Esophagus squamous epithelium (tissue), 5 donors: ENCODE results near the gene RSPH6A. TPM values are rescaled to one million over a fixed set of nuclear protein-coding genes. Genes with fewer than 3 reads are reported as not detected.
A peak's percentile ranks its signal among the peaks of the same experiment; 100 is the strongest.

ENCODE experiments used
- DNase-seq: peaks from one replicate; lab custom pipeline; 2025; lab: John Stamatoyannopoulos, UW
- H3K27ac ChIP-seq, 4 donors: fragments of 200-600 bp; sonication (generic); one replicate each; pipeline ENCODE4 v1.5.1; 2016 to 2019; ENCODE audit warnings: mild to moderate bottlenecking in 1 of 4
- H3K27me3 ChIP-seq, 4 donors: fragments of 200-600 bp; sonication (generic); 1 replicate in 3 of 4; 2 replicates in 1 of 4; pipeline versions ENCODE4 v1.5.1 to v1.6.0; 2017 to 2021; ENCODE audit warnings: antibody characterized with exemption in 1 of 4
- H3K36me3 ChIP-seq, 3 donors: fragments of 200-600 bp; sonication (generic); one replicate each; pipeline ENCODE4 v1.5.1; 2016 to 2019
- H3K4me1 ChIP-seq, 3 donors: fragments of 200-600 bp; sonication (generic); one replicate each; pipeline ENCODE4 v1.5.1; 2017 to 2019
- H3K4me3 ChIP-seq, 4 donors: fragments of 200-600 bp; sonication (generic); 1 replicate in 3 of 4; 2 replicates in 1 of 4; pipeline ENCODE4 v1.5.1; 2016 to 2019; ENCODE audit warnings: mild to moderate bottlenecking in 2 of 4, moderate library complexity in 1 of 4
- H3K9me3 ChIP-seq, 3 donors: fragments of 200-600 bp; sonication (generic); one replicate each; pipeline ENCODE4 v1.5.1; 2016 to 2019
- CTCF ChIP-seq, 6 experiments: fragments of 450-650 bp in 4 of 6; fragments of 200-600 bp in 2 of 6; sonication (generic) in 2 of 6; IDR thresholded peaks; one replicate each; pipeline ENCODE4 v1.5.1; 2016 to 2019; ENCODE audit warnings: antibody characterized with exemption in 6 of 6, mild to moderate bottlenecking in 4 of 6, moderate library complexity in 4 of 6
- POLR2A ChIP-seq, 4 donors: fragments of 450-650 bp; IDR thresholded peaks; one replicate each; pipeline ENCODE4 v1.6.1; 2017; ENCODE audit warnings: antibody characterized with exemption in 4 of 4, mild to moderate bottlenecking in 4 of 4, moderate library complexity in 3 of 4
- WGBS, 2 donors: methylation state at CpG; one replicate each; pipeline ENCODE4 v1.1.5; 2018; 5-methylcytosine and 5-hydroxymethylcytosine counted together
- intact Hi-C: fragments of 100-400 bp; cut with DNase I; formaldehyde crosslinking; loops from one replicate; pipeline ENCODE4 v1.15.0; 2022
- total RNA-seq, 4 donors: library from RNA; depleted of rRNA; stranded (reverse); fragments of >200 nt; gene quantifications; one replicate each; pipeline ENCODE4 v1.1.0, GENCODE V29; 2016
- donor health status: DM: yes; HTN: yes; CAD: no.

Gene RSPH6A
- total RNA-seq, result under 1 TPM in 1 of 4 donors, not detected in 3; 0.19 TPM

GRCh38 chr19:45814851-45815480, at the start of gene RSPH6A:
TSS of gene RSPH6A (minus strand) at chr19:45815308. CDS start at chr19:45815176, 132 bp downstream.
- H3K4me3 ChIP-seq, result peak within 1 kb of the TSS in 3 of 4 donors; percentile 24 to 56 (median 37)
- WGBS, 2 donors, result 44 to 47% methylated on average over 18 of the region's 40 CpGs
- no peak within 1 kb of the TSS for H3K27ac ChIP-seq
- H3K36me3 ChIP-seq, result peaks cover 0 to 17% (median 0%) of the 10 kb centered on the region in 3 donors
- intact Hi-C loops, result no loop called here
- peaks cover 20 to 71% (median 28%) of the 10 kb centered on the region in 3 donors for H3K4me1 ChIP-seq
- H3K27me3 ChIP-seq, result peaks cover 0 to 19% (median 0%) of the 10 kb centered on the region in 4 donors
- H3K9me3 ChIP-seq, result no peaks in the 10 kb centered on the region
- TF ChIP-seq POLR2A (IDR thresholded peaks at IDR 0.05) (no peak), CTCF (IDR thresholded peaks at IDR 0.05) (no peak)
- DNase-seq, result no peak

GRCh38 chr19:45864629-45865082, 49.5 kb upstream of the RSPH6A start:
- H3K4me1 ChIP-seq, result peaks cover 13 to 39% (median 26%) of the 10 kb centered on the region in 3 donors
- no peak for TF ChIP-seq POLR2A (IDR thresholded peaks at IDR 0.05)
- TF ChIP-seq CTCF (IDR thresholded peaks at IDR 0.05), result no peak
- peaks cover 0 to 37% (median 4%) of the 10 kb centered on the region in 4 donors for H3K27me3 ChIP-seq
- 21 to 34% methylated on average over 12 of the region's 12 CpGs for WGBS, 2 donors
- H3K36me3 ChIP-seq, result peaks cover 0 to 5% (median under 1%) of the 10 kb centered on the region in 3 donors
- no peak overlapping the region for H3K27ac ChIP-seq
- no peak for DNase-seq
- no peaks in the 10 kb centered on the region for H3K9me3 ChIP-seq
- intact Hi-C loops, result no loop called here
- H3K4me3 ChIP-seq, result peak overlapping the region in 3 of 4 donors; percentile 83 to 94 (median 84)

- peaks cover 0 to 37% (median 4%) of the 10 kb centered on the region in 4 donors for H3K27me3 ChIP-seq
- 7 to 9% methylated on average over 3 to 9 of the region's 71 CpGs for WGBS, 2 donors
- H3K4me3 ChIP-seq, result peak within 1 kb of the TSS; percentile 83 to 94 (median 88)
- DNase-seq, result no peak
- H3K9me3 ChIP-seq, result no peaks in the 10 kb centered on the region
- intact Hi-C loops, result no loop called here
- H3K36me3 ChIP-seq, result peaks cover 0 to 12% (median 6%) of the 10 kb centered on the region in 3 donors
- peaks cover 13 to 39% (median 26%) of the 10 kb centered on the region in 3 donors for H3K4me1 ChIP-seq
- TF ChIP-seq CTCF (IDR thresholded peaks at IDR 0.05) (peak in 5 of 6 experiments; percentile 38 to 84 (median 65)), POLR2A (IDR thresholded peaks at IDR 0.05) (no peak)
- H3K27ac ChIP-seq, result peak within 1 kb of the TSS in 2 of 4 donors; percentile 94
Measured at GRCh38 chr19:45863840-45864628, 48.9 kb upstream of the RSPH6A start, which contains the start of gene FOXA3. TSS of gene FOXA3 (plus strand) at chr19:45864326. CDS start at chr19:45864457, 131 bp downstream.

- TF ChIP-seq POLR2A (IDR thresholded peaks at IDR 0.05) (no peak), CTCF (IDR thresholded peaks at IDR 0.05) (peak in 1 of 6 experiments; percentile 0)
- H3K36me3 ChIP-seq, result peaks cover 0 to 18% (median 13%) of the 10 kb centered on the region in 3 donors
- 2 to 6% methylated on average over 15 to 18 of the region's 22 CpGs for WGBS, 2 donors
- H3K4me1 ChIP-seq, result peaks cover 13 to 39% (median 26%) of the 10 kb centered on the region in 3 donors
- no peak for DNase-seq
- H3K9me3 ChIP-seq, result no peaks in the 10 kb centered on the region
- H3K27me3 ChIP-seq, result peaks cover 0 to 37% (median 4%) of the 10 kb centered on the region in 4 donors
- intact Hi-C loops, result no loop called here
- peak overlapping the region in 2 of 4 donors; percentile 94 for H3K27ac ChIP-seq
- H3K4me3 ChIP-seq, result peak overlapping the region; percentile 83 to 94 (median 88)
Measured at GRCh38 chr19:45863335-45863839, 48.3 kb upstream of the RSPH6A start.
